ENCODE measurements around the gene KCND3. TPM values are rescaled to one million over a fixed set of nuclear protein-coding genes. Genes with fewer than 3 reads are reported as not detected.
A peak's percentile ranks its signal among the peaks of the same experiment; 100 is the strongest.

Gene KCND3
- total and polyA plus RNA-seq, 2 of the 4 experiments (the other 2 are of a cell fraction), result under 0.01 to 0.03 TPM

DNA sequence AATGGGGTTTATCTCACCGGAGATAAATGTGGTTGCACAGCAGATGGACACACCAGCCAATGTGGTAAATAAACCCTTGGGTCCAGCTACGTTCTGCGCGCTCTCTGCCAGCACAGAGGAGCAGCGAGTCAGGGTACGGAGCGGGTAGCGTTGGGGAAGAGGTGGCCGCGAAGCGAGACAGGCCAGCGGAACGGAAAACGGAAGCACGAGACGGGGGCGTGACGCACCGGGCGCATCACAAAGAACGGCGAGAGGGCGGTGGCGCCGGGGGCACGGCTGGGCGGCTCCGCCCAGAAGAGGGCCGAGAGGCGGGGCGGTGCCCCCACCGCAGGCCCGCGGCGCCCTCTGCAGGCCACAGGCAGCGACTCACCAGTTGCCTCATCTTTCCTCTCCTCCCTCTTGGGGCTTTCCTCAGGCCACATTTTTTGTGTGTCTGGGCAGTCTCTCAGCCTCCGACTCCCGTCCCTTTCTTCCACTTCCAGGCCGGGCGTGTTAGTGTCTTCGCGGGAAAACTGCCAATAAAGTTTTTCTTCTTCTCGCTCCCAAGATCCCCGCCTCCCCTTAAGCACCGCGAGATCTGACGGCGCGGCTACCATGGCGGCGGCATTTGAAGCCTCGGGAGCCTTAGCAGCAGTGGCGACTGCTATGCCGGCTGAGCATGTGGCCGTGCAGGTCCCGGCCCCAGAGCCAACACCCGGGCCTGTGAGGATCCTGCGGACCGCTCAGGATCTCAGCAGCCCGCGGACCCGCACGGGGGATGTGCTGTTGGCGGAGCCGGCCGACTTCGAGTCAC lies 233.9 kb downstream of the KCND3 start, which contains the start of gene DDX20 (continued):
- no peak for TF ChIP-seq MAFK (IDR thresholded peaks at IDR 0.05; ENCODE audit: low read depth, low read length)
- TF ChIP-seq POLR2A (IDR thresholded peaks at IDR 0.05; ENCODE audit: low read depth, low read length), result peak; percentile 87; the same call in 1 of the 2 replicates
- TF ChIP-seq RFX5 (IDR thresholded peaks at IDR 0.05; ENCODE audit: low read depth, low read length), result no peak
- peak; percentile 87 for TF ChIP-seq CEBPB (IDR thresholded peaks at IDR 0.05; ENCODE audit: low read depth, low read length)

DNA sequence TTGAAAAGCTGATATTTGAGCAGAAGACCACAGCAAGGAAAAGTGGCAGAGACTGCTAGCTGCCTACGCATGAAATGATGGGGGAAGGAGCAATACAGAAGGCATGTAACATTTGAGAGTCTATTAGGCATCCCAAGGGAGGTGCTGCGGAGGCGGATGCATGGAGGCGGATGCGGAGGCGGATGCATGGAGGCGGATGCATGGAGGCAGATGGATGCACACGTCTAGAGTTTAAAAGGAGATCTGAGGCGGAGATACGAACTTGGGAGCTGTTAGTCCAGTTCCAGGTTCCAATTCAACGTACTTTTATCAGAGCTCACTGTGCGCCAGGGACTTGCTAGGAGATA lies 234.5 kb downstream of the KCND3 start:
- no peaks in the 10 kb centered on the region for H4K20me1 ChIP-seq (ENCODE audit: insufficient read depth, low read length)
- peak overlapping the region; percentile 99 for H2AFZ ChIP-seq (replicated peaks; ENCODE audit: low read length, poor library complexity)
- H3K9me1 ChIP-seq (ENCODE audit: insufficient read depth, low read length), result peaks cover 4% of the 10 kb centered on the region; the same call in 1 of the 2 replicates
- no peaks in the 10 kb centered on the region for H3K9me3 ChIP-seq (ENCODE audit: control insufficient read depth, insufficient read depth, low read length)
- H3K36me3 ChIP-seq (ENCODE audit: control insufficient read depth, insufficient read depth, low read length), result no peaks in the 10 kb centered on the region
- H2BK15ac ChIP-seq (ENCODE audit: low read depth, low read length), result peak overlapping the region; percentile 46; the same call in 1 of the 3 replicates
- dilution Hi-C loops (cut with HindIII; ENCODE audit: low sequenced_read_pairs, unreplicated experiment), result loop anchor here (25.0 kb wide), 1 partner anchor 293 kb away; the partner anchor contains the start of gene C1orf162
- H3K14ac ChIP-seq (replicated peaks; ENCODE audit: low read depth, low read length), result peak overlapping the region; percentile 96
- WGBS, 2 experiments (ENCODE audit: extremely low coverage in 2 of 2, insufficient read length in 1 of 2), result 0% methylated on average over 7 of the region's 12 CpGs; no CpG with 5 or more reads in 1 of the 2 experiments
- H2BK20ac ChIP-seq (ENCODE audit: low read depth, low read length), result peak overlapping the region; percentile 55; the same call in 1 of the 2 replicates
- DNase-seq (peak; percentile 39), ATAC-seq (ENCODE audit: low read depth) (peak; percentile 47)
- peak overlapping the region; percentile 79; the same call in 1 of the 2 replicates for H2AK5ac ChIP-seq (ENCODE audit: low read depth, low read length)
- no TSS peak for BruUV-seq (replicated peaks)
- peak overlapping the region; percentile 43 to 96 for H4K8ac ChIP-seq (ENCODE audit: low read depth in 2 of 2, low read length in 2 of 2)
- ChIA-PET POLR2A (ENCODE audit: unreplicated experiment) (no interaction called here), CTCF (interaction anchor here (0.6 to 3.5 kb wide), 11 partner anchors 9 to 273 kb away, joined by 3 to 17 read pairs (median 4); partner anchors contain the start of gene INKA2)
- intact Hi-C loops (cut with micrococcal nuclease), result loop anchor here (1.0 to 5.0 kb wide), 3 partner anchors 40 to 528 kb away; partner anchors contain the start of gene CHI3L2
- peak overlapping the region; percentile 94 for H3K27ac ChIP-seq (ENCODE audit: insufficient read depth, low read length)
- H2AK9ac ChIP-seq (replicated peaks; ENCODE audit: low read depth, low read length, poor library complexity), result peak overlapping the region; percentile 95
- H2BK120ac ChIP-seq (ENCODE audit: low read depth, low read length), result peak overlapping the region; percentile 91
- in situ Hi-C loops (cut with MboI; ENCODE audit: low sequenced_read_pairs), result loop anchor here (5.0 kb wide), 1 partner anchor 38 kb away; no protein-coding TSS in a partner anchor
- H3K4ac ChIP-seq (ENCODE audit: low read depth, low read length), result peak overlapping the region; percentile 97
- peak overlapping the region; percentile 96 for H2BK5ac ChIP-seq (ENCODE audit: low read depth, low read length, poor library complexity, severe bottlenecking)
- peak overlapping the region; percentile 95 for H3K9ac ChIP-seq (ENCODE audit: low read depth, low read length)
- H3K23ac ChIP-seq (ENCODE audit: low read depth, low read length), result peak overlapping the region; percentile 97
- H3K27me3 ChIP-seq (ENCODE audit: control insufficient read depth, insufficient read depth, low read length), result no peaks in the 10 kb centered on the region
- peak overlapping the region; percentile 88 for H3K4me2 ChIP-seq (ENCODE audit: low read depth, low read length)
- peak overlapping the region; percentile 85 for H3K4me3 ChIP-seq (ENCODE audit: insufficient read depth, low read depth, low read length)
- H4K91ac ChIP-seq (ENCODE audit: insufficient read depth, low read depth, low read length), result peak overlapping the region; percentile 90
- H3K4me1 ChIP-seq (ENCODE audit: control insufficient read depth, insufficient read depth, low read length), result peaks cover 4% of the 10 kb centered on the region
- H4K5ac ChIP-seq (ENCODE audit: low read depth, low read length), result peak overlapping the region; percentile 93
- H3K79me1 ChIP-seq (ENCODE audit: low read depth in 1 of 2, low read length in 2 of 2), result peaks cover 7 to 26% of the 10 kb centered on the region in 2 experiments; a peak in 2 of 4 replicates
- H3K18ac ChIP-seq (ENCODE audit: low read depth, low read length), result peak overlapping the region; percentile 89
- H3K56ac ChIP-seq (ENCODE audit: extremely low read depth, insufficient read depth, low read length), result peak overlapping the region; percentile 97
- TF ChIP-seq BHLHE40 (IDR thresholded peaks at IDR 0.05; ENCODE audit: low read depth, low read length) (no peak), MAZ (IDR thresholded peaks at IDR 0.05; ENCODE audit: borderline replicate concordance, low read depth, low read length) (no peak), RFX5 (IDR thresholded peaks at IDR 0.05; ENCODE audit: low read depth, low read length) (no peak), FOS (IDR thresholded peaks at IDR 0.05; ENCODE audit: low read depth, low read length) (no peak), CHD1 (IDR thresholded peaks at IDR 0.05; ENCODE audit: low read depth, low read length) (no peak), POLR2A (IDR thresholded peaks at IDR 0.05; ENCODE audit: low read depth, low read length) (no peak), SMC3 (IDR thresholded peaks at IDR 0.05; ENCODE audit: low read depth, low read length) (no peak), NFE2L2 (IDR thresholded peaks at IDR 0.05; ENCODE audit: low read depth, low read length) (no peak), MXI1 (IDR thresholded peaks at IDR 0.05; ENCODE audit: borderline replicate concordance, low read depth, low read length) (no peak), MAFK (IDR thresholded peaks at IDR 0.05; ENCODE audit: low read depth, low read length) (no peak)
- TF ChIP-seq, protein P1, sequence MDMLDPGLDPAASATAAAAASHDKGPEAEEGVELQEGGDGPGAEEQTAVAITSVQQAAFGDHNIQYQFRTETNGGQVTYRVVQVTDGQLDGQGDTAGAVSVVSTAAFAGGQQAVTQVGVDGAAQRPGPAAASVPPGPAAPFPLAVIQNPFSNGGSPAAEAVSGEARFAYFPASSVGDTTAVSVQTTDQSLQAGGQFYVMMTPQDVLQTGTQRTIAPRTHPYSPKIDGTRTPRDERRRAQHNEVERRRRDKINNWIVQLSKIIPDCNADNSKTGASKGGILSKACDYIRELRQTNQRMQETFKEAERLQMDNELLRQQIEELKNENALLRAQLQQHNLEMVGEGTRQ (IDR thresholded peaks at IDR 0.05; ENCODE audit: low read depth, low read length), result no peak
- TF ChIP-seq, protein P2, sequence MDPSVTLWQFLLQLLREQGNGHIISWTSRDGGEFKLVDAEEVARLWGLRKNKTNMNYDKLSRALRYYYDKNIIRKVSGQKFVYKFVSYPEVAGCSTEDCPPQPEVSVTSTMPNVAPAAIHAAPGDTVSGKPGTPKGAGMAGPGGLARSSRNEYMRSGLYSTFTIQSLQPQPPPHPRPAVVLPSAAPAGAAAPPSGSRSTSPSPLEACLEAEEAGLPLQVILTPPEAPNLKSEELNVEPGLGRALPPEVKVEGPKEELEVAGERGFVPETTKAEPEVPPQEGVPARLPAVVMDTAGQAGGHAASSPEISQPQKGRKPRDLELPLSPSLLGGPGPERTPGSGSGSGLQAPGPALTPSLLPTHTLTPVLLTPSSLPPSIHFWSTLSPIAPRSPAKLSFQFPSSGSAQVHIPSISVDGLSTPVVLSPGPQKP (IDR thresholded peaks at IDR 0.05; ENCODE audit: borderline replicate concordance, low read depth, low read length), result no peak

Measured in IMR-90 (cell line).